Neural cell (in vitro differentiated cells): Measurements from ENCODE around the gene RPP25. TPM values are rescaled to one million over a fixed set of nuclear protein-coding genes. Genes with fewer than 3 reads are reported as not detected.

Experiments used
- H2AFZ ChIP-seq: fragments of 200-600, 300-800 bp; sonication (generic), shearing (Covaris generic); 2 replicates; pipeline ENCODE4 v1.6.0; 2014; ENCODE audit warnings: low read depth, mild to moderate bottlenecking, antibody characterized with exemption, low read length, moderate library complexity
- H3F3A ChIP-seq: fragments of 200-600 bp; shearing (Covaris generic); 2 replicates; pipeline ENCODE4 v1.6.1; 2016; ENCODE audit warnings: mild to moderate bottlenecking, moderate library complexity, mixed read lengths, antibody characterized with exemption, low read length; ENCODE audit not compliant: insufficient read depth, poor library complexity, severe bottlenecking
- H3K27ac ChIP-seq: fragments of 200-600, 300-800 bp; sonication (generic), shearing (Covaris generic); 2 replicates; pipeline ENCODE4 v1.5.1; 2014; ENCODE audit warnings: mild to moderate bottlenecking, low read length, moderate library complexity
- H3K27me3 ChIP-seq: fragments of 300-800, 200-600 bp; sonication (generic), shearing (Covaris generic); 2 replicates; pipeline ENCODE4 v1.6.0; 2014; ENCODE audit warnings: mild to moderate bottlenecking, low read depth, low read length, moderate library complexity; ENCODE audit not compliant: insufficient read depth
- H3K36me3 ChIP-seq: fragments of 300-800, 200-600 bp; sonication (generic), shearing (Covaris generic); 2 replicates; pipeline ENCODE4 v1.5.1; 2014; ENCODE audit warnings: mild to moderate bottlenecking, antibody characterized with exemption, low read length, moderate library complexity; ENCODE audit not compliant: insufficient read depth
- H3K4me2 ChIP-seq: fragments of 300-800, 200-600 bp; sonication (generic), shearing (Covaris generic); 2 replicates; pipeline ENCODE4 v1.6.0; 2014; ENCODE audit warnings: mild to moderate bottlenecking, low read length
- H3K4me3 ChIP-seq: fragments of 300-800, 200-600 bp; sonication (generic), shearing (Covaris generic); 2 replicates; pipeline ENCODE4 v1.5.1; 2014; ENCODE audit warnings: mild to moderate bottlenecking, low read length, moderate library complexity
- H3K79me2 ChIP-seq: fragments of 200-600 bp; shearing (Covaris generic); replicated peaks from 2 replicates; pipeline ENCODE4 v1.6.0; 2014; ENCODE audit warnings: mild to moderate bottlenecking, low read length, moderate library complexity; ENCODE audit not compliant: insufficient read depth
- H3K9ac ChIP-seq: fragments of 300-800, 200-600 bp; sonication (generic), shearing (Covaris generic); 2 replicates; pipeline ENCODE4 v1.6.1; 2016; ENCODE audit warnings: mild to moderate bottlenecking, low read length, mixed read lengths
- H3K9me2 ChIP-seq: fragments of 200-600 bp; shearing (Covaris generic); 2 replicates; pipeline ENCODE4 v1.6.1; 2016; ENCODE audit warnings: mild to moderate bottlenecking, low read length, mixed read lengths; ENCODE audit not compliant: insufficient read depth
- H3K9me3 ChIP-seq: fragments of 200-600, 300-800 bp; sonication (generic), shearing (Covaris generic); 2 replicates; pipeline ENCODE4 v1.6.1; 2016; ENCODE audit warnings: mild to moderate bottlenecking, mixed run types, low read length, moderate library complexity, mixed read lengths
- H4K20me1 ChIP-seq: fragments of 200-600 bp; shearing (Covaris generic); 2 replicates; pipeline ENCODE4 v1.6.1; 2016; ENCODE audit warnings: mild to moderate bottlenecking, mixed run types; ENCODE audit not compliant: insufficient read depth
- EP300 ChIP-seq: fragments of 450-650 bp; conservative IDR thresholded peaks from 2 replicates; pipeline ENCODE4 v1.6.1; 2014; ENCODE audit warnings: antibody characterized with exemption, mild to moderate bottlenecking, moderate library complexity; ENCODE audit not compliant: poor library complexity, severe bottlenecking
- EZH2 ChIP-seq: fragments of 200-600, 300-800 bp; shearing (Covaris generic), sonication (generic); IDR thresholded peaks from 2 replicates; pipeline ENCODE4 v1.6.1; 2014; ENCODE audit warnings: antibody characterized with exemption, low read length, borderline replicate concordance, mild to moderate bottlenecking; ENCODE audit not compliant: insufficient read depth, poor library complexity, severe bottlenecking
- MXI1 ChIP-seq: fragments of 450-650 bp; conservative IDR thresholded peaks from 2 replicates; pipeline ENCODE4 v1.6.1; 2014; ENCODE audit warnings: antibody characterized with exemption, mild to moderate bottlenecking; ENCODE audit not compliant: poor library complexity, severe bottlenecking
- POLR2AphosphoS5 ChIP-seq: IDR thresholded peaks from 2 replicates; pipeline ENCODE4 v1.6.1; 2012
- RAD21 ChIP-seq: fragments of 450-650 bp; conservative IDR thresholded peaks from 2 replicates; pipeline ENCODE4 v1.6.1; 2014; ENCODE audit warnings: antibody characterized with exemption, mild to moderate bottlenecking, moderate library complexity
- SMC3 ChIP-seq: fragments of 450-650 bp; conservative IDR thresholded peaks from 2 replicates; pipeline ENCODE4 v1.6.1; 2014; ENCODE audit warnings: antibody characterized with exemption, mild to moderate bottlenecking, moderate library complexity; ENCODE audit not compliant: poor library complexity
- TAF1 ChIP-seq: IDR thresholded peaks from 2 replicates; pipeline ENCODE4 v1.6.1; 2012; ENCODE audit warnings: low read depth
- polyA plus RNA-seq: library from polyadenylated mRNA; depleted of rRNA; stranded (reverse); fragments of >200 nt; gene quantifications from 2 replicates; pipeline ENCODE4 v1.2.3, GENCODE V29; 2014
- TF ChIP-seq, protein P1 (sequence below): IDR thresholded peaks from 2 replicates; pipeline ENCODE4 v1.6.1; 2012; ENCODE audit warnings: borderline replicate concordance
- TF ChIP-seq, protein P2 (sequence below): fragments of 450-650 bp; IDR thresholded peaks from 2 replicates; pipeline ENCODE4 v1.5.1; 2014; ENCODE audit warnings: antibody characterized with exemption, mild to moderate bottlenecking, moderate library complexity; ENCODE audit not compliant: poor library complexity, severe bottlenecking

The RPP25 gene
- polyA plus RNA-seq, 1 donor from 2014 or later = 2.8 TPM

DNA sequence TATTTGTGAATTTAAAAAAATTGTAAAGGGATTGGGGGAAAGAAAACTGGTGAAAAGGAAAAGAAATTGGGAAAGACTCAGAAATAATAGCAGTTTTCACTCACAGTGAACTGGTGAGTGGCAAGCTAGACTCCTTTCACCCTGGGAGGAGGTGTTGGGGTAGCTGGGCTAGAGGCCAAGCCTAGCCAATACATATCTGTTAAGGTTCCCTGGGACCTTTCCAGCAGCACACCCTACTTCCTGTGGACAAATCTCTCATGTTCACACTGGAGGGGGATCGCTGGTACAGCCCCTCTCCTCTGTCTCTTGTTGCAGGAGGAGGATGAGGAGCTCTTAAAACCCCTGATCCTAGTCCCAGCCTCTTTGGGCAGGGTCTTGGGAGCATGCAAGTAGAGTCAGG lies 3.7 kb upstream of the RPP25 start:
- H3K4me3 ChIP-seq = no peak overlapping the region
- H3K9ac ChIP-seq = no peak overlapping the region
- H3K9me2 ChIP-seq = no peaks in the 10 kb centered on the region
- no peak overlapping the region for H2AFZ ChIP-seq
- H4K20me1 ChIP-seq = no peaks in the 10 kb centered on the region
- peaks cover 44% of the 10 kb centered on the region for H3K27me3 ChIP-seq
- TF ChIP-seq EP300 = no peak
- no peak for TF ChIP-seq MXI1
- TF ChIP-seq TAF1 = no peak
- no peak for TF ChIP-seq SMC3
- TF ChIP-seq, protein P1, sequence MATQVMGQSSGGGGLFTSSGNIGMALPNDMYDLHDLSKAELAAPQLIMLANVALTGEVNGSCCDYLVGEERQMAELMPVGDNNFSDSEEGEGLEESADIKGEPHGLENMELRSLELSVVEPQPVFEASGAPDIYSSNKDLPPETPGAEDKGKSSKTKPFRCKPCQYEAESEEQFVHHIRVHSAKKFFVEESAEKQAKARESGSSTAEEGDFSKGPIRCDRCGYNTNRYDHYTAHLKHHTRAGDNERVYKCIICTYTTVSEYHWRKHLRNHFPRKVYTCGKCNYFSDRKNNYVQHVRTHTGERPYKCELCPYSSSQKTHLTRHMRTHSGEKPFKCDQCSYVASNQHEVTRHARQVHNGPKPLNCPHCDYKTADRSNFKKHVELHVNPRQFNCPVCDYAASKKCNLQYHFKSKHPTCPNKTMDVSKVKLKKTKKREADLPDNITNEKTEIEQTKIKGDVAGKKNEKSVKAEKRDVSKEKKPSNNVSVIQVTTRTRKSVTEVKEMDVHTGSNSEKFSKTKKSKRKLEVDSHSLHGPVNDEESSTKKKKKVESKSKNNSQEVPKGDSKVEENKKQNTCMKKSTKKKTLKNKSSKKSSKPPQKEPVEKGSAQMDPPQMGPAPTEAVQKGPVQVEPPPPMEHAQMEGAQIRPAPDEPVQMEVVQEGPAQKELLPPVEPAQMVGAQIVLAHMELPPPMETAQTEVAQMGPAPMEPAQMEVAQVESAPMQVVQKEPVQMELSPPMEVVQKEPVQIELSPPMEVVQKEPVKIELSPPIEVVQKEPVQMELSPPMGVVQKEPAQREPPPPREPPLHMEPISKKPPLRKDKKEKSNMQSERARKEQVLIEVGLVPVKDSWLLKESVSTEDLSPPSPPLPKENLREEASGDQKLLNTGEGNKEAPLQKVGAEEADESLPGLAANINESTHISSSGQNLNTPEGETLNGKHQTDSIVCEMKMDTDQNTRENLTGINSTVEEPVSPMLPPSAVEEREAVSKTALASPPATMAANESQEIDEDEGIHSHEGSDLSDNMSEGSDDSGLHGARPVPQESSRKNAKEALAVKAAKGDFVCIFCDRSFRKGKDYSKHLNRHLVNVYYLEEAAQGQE = no peak
- no peak for TF ChIP-seq EZH2
- TF ChIP-seq, protein P2, sequence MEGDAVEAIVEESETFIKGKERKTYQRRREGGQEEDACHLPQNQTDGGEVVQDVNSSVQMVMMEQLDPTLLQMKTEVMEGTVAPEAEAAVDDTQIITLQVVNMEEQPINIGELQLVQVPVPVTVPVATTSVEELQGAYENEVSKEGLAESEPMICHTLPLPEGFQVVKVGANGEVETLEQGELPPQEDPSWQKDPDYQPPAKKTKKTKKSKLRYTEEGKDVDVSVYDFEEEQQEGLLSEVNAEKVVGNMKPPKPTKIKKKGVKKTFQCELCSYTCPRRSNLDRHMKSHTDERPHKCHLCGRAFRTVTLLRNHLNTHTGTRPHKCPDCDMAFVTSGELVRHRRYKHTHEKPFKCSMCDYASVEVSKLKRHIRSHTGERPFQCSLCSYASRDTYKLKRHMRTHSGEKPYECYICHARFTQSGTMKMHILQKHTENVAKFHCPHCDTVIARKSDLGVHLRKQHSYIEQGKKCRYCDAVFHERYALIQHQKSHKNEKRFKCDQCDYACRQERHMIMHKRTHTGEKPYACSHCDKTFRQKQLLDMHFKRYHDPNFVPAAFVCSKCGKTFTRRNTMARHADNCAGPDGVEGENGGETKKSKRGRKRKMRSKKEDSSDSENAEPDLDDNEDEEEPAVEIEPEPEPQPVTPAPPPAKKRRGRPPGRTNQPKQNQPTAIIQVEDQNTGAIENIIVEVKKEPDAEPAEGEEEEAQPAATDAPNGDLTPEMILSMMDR = no peak
- TF ChIP-seq POLR2AphosphoS5 = no peak
- no peak for TF ChIP-seq RAD21
- H3F3A ChIP-seq = no peaks in the 10 kb centered on the region
- H3K4me2 ChIP-seq = no peak overlapping the region
- H3K79me2 ChIP-seq = no peaks in the 10 kb centered on the region
- no peaks in the 10 kb centered on the region for H3K36me3 ChIP-seq
- H3K9me3 ChIP-seq = no peaks in the 10 kb centered on the region
- H3K27ac ChIP-seq = no peak overlapping the region

DNA sequence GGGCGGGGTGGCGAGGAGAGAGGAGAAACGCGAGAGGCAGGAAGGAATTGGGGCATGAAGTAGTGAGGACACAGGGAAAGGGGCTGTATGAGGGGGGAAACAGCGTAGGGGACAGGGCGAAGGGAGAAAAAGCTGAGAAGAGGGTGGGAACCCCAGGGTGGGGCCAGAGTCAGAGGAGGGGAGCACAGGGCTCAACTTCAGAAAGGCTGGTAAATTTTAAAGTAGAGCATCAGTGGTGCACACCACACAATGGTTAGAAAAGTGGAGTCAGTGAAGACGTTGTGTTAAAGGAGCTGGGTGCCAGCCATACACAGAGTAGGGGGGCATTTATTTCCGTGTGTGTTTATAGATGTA lies 3.0 kb upstream of the RPP25 start:
- Histone ChIP-seq H3K9me3 (no peaks in the 10 kb centered on the region), H3F3A (no peaks in the 10 kb centered on the region), H3K27ac (no peak overlapping the region), H3K79me2 (no peaks in the 10 kb centered on the region), H3K9me2 (no peaks in the 10 kb centered on the region), H3K4me2 (no peak overlapping the region), H4K20me1 (no peaks in the 10 kb centered on the region), H3K4me3 (peak overlapping the region; percentile 48), H3K9ac (no peak overlapping the region), H3K36me3 (no peaks in the 10 kb centered on the region), H3K27me3 (peaks cover 52% of the 10 kb centered on the region), H2AFZ (no peak overlapping the region)
- TF ChIP-seq, protein P1 = no peak
- TF ChIP-seq EZH2 (no peak), SMC3 (no peak), EP300 (no peak)
